ENCODE data around the gene RABGAP1L. TPM values are rescaled to one million over a fixed set of nuclear protein-coding genes. Genes with fewer than 3 reads are reported as not detected.

RABGAP1L gene
- total and polyA plus RNA-seq, 2 of the 4 experiments (the other 2 are of a cell fraction), result 7.9 to 26.7 TPM

- H2AK5ac ChIP-seq (ENCODE audit: low read depth, low read length), result no peak overlapping the region
- H3K4me2 ChIP-seq (ENCODE audit: low read depth, low read length), result no peak overlapping the region
- no peak overlapping the region for H3K4ac ChIP-seq (ENCODE audit: low read depth, low read length)
- no peaks in the 10 kb centered on the region for H3K9me3 ChIP-seq (ENCODE audit: control insufficient read depth, insufficient read depth, low read length)
- no peak for TF ChIP-seq SMC3 (IDR thresholded peaks at IDR 0.05; ENCODE audit: low read depth, low read length)
- no peak for TF ChIP-seq MAFK (IDR thresholded peaks at IDR 0.05; ENCODE audit: low read depth, low read length)
- no peak for TF ChIP-seq MAZ (IDR thresholded peaks at IDR 0.05; ENCODE audit: borderline replicate concordance, low read depth, low read length)
- TF ChIP-seq CEBPB (IDR thresholded peaks at IDR 0.05; ENCODE audit: low read depth, low read length), result no peak
- TF ChIP-seq FOS (IDR thresholded peaks at IDR 0.05; ENCODE audit: low read depth, low read length), result no peak
- no peak for TF ChIP-seq MXI1 (IDR thresholded peaks at IDR 0.05; ENCODE audit: borderline replicate concordance, low read depth, low read length)
- no peak for TF ChIP-seq RCOR1 (IDR thresholded peaks at IDR 0.05; ENCODE audit: insufficient replicate concordance, low read length)
- no peak for TF ChIP-seq CHD1 (IDR thresholded peaks at IDR 0.05; ENCODE audit: low read depth, low read length)
- no peak for TF ChIP-seq BHLHE40 (IDR thresholded peaks at IDR 0.05; ENCODE audit: low read depth, low read length)
- no peak for TF ChIP-seq USF2 (IDR thresholded peaks at IDR 0.05; ENCODE audit: low read depth, low read length)
- no peak overlapping the region for H4K8ac ChIP-seq (ENCODE audit: low read depth in 2 of 2, low read length in 2 of 2)
- dilution Hi-C loops (cut with HindIII; ENCODE audit: low sequenced_read_pairs, unreplicated experiment), result no loop called here
- H3K36me3 ChIP-seq (ENCODE audit: control insufficient read depth, insufficient read depth, low read length), result no peaks in the 10 kb centered on the region
- no peak overlapping the region for H2BK15ac ChIP-seq (ENCODE audit: low read depth, low read length)
- no peaks in the 10 kb centered on the region for H3K4me1 ChIP-seq (ENCODE audit: control insufficient read depth, insufficient read depth, low read length)
- H3K23ac ChIP-seq (ENCODE audit: low read depth, low read length), result no peak overlapping the region
- no TSS peak for BruUV-seq (replicated peaks)
- ChIA-PET POLR2A (ENCODE audit: unreplicated experiment) (no interaction called here), CTCF (no interaction called here)
- H2BK120ac ChIP-seq (ENCODE audit: low read depth, low read length), result no peak overlapping the region
- H3K27ac ChIP-seq (ENCODE audit: insufficient read depth, low read length), result no peak overlapping the region
- in situ Hi-C loops (cut with MboI; ENCODE audit: low sequenced_read_pairs), result no loop called here
- no peak overlapping the region for H3K14ac ChIP-seq (replicated peaks; ENCODE audit: low read depth, low read length)
- H2AK9ac ChIP-seq (replicated peaks; ENCODE audit: low read depth, low read length, poor library complexity), result no peak overlapping the region
- H3K9me1 ChIP-seq (ENCODE audit: insufficient read depth, low read length), result no peaks in the 10 kb centered on the region
- H3K79me1 ChIP-seq (ENCODE audit: low read depth in 1 of 2, low read length in 2 of 2), result no peaks in the 10 kb centered on the region
- no peak overlapping the region for H3K4me3 ChIP-seq (ENCODE audit: insufficient read depth, low read depth, low read length)
- no peak overlapping the region for H3K18ac ChIP-seq (ENCODE audit: low read depth, low read length)
- no peak overlapping the region for H4K91ac ChIP-seq (ENCODE audit: insufficient read depth, low read depth, low read length)
- H4K20me1 ChIP-seq (ENCODE audit: insufficient read depth, low read length), result no peaks in the 10 kb centered on the region
- ATAC-seq (ENCODE audit: low read depth) (no peak), DNase-seq (no peak)
- no peak overlapping the region for H2BK20ac ChIP-seq (ENCODE audit: low read depth, low read length)
- H3K9ac ChIP-seq (ENCODE audit: low read depth, low read length), result no peak overlapping the region
- no peak overlapping the region for H4K5ac ChIP-seq (ENCODE audit: low read depth, low read length)
- no peak overlapping the region for H2AFZ ChIP-seq (replicated peaks; ENCODE audit: low read length, poor library complexity)
- H2BK5ac ChIP-seq (ENCODE audit: low read depth, low read length, poor library complexity, severe bottlenecking), result no peak overlapping the region
- H3K27me3 ChIP-seq (ENCODE audit: control insufficient read depth, insufficient read depth, low read length), result no peaks in the 10 kb centered on the region
- intact Hi-C loops (cut with micrococcal nuclease), result no loop called here
- no peak overlapping the region for H3K56ac ChIP-seq (ENCODE audit: extremely low read depth, insufficient read depth, low read length)
These were observed 498.1 kb downstream of the RABGAP1L start for GRCh38 chr1:174657411-174657810.
